Stimulated activated naive CD8-positive, alpha-beta T cell treated with anti-CD3 and anti-CD28 coated beads, Interleukin-15, Interleukin-2, amounts not matched to agents 100 U/mL and 50 U/mL, for 24 hours (primary cell): Measurements from ENCODE around the gene ARL10.

Experiments
- ATAC-seq: fragments of 150-1000 bp; cut with Tn5 transposase; one replicate; pipeline ENCODE4 v1.10.0; 2021
- DNase-seq: peaks from one replicate; pipeline ENCODE4 v3.0.0; 2021

ARL10 gene

GRCh38 chr5:176365351-176366231 lies at the start of gene ARL10:
Gene ARL10, plus strand, starts transcription at chr5:176365487. Its CDS starts 77 bp downstream, at chr5:176365564.
- peak; percentile 50 for ATAC-seq
- peak; percentile 78 for DNase-seq

GRCh38 chr5:176317534-176318374 lies 47.5 kb upstream of the ARL10 start:
- DNase-seq (no peak), ATAC-seq (no peak)

- ATAC-seq, result no peak
- DNase-seq, result no peak
These were observed 45.3 kb upstream of the ARL10 start for GRCh38 chr5:176319827-176320554.

- ATAC-seq, result no peak
These were observed 44.7 kb upstream of the ARL10 start for GRCh38 chr5:176320577-176320976.

GRCh38 chr5:176334031-176334770 lies 31.1 kb upstream of the ARL10 start:
- DNase-seq (no peak), ATAC-seq (no peak)

More at GRCh38 chr5:176320577-176320976, 44.7 kb upstream of the ARL10 start:
- no peak for DNase-seq

GRCh38 chr5:176337913-176338312 lies 27.4 kb upstream of the ARL10 start:
- DNase-seq (no peak), ATAC-seq (no peak)

- ATAC-seq, result no peak
These were observed 26.0 kb upstream of the ARL10 start for GRCh38 chr5:176339304-176339703.

GRCh38 chr5:176341325-176342157 lies 23.7 kb upstream of the ARL10 start:
- DNase-seq (no peak), ATAC-seq (no peak)

More at GRCh38 chr5:176339304-176339703, 26.0 kb upstream of the ARL10 start:
- no peak for DNase-seq

- DNase-seq (no peak), ATAC-seq (no peak)
These were observed 23.2 kb upstream of the ARL10 start for GRCh38 chr5:176342158-176342483.

- ATAC-seq (no peak), DNase-seq (no peak)
These were observed 22.4 kb upstream of the ARL10 start for GRCh38 chr5:176342766-176343458.

GRCh38 chr5:176350416-176350815 lies 14.9 kb upstream of the ARL10 start:
- no peak for ATAC-seq
- no peak for DNase-seq

GRCh38 chr5:176352116-176352878 lies 13.0 kb upstream of the ARL10 start:
- DNase-seq, result no peak

GRCh38 chr5:176353533-176353932 lies 11.8 kb upstream of the ARL10 start:
- no peak for ATAC-seq
- no peak for DNase-seq

More at GRCh38 chr5:176352116-176352878, 13.0 kb upstream of the ARL10 start:
- no peak for ATAC-seq

- peak; percentile 15 for ATAC-seq
- no peak for DNase-seq
These were observed 9.7 kb upstream of the ARL10 start for GRCh38 chr5:176355400-176356178.

- ATAC-seq (no peak), DNase-seq (no peak)
These were observed 9.1 kb upstream of the ARL10 start for GRCh38 chr5:176356179-176356566.

GRCh38 chr5:176359658-176360057 lies 5.6 kb upstream of the ARL10 start:
- ATAC-seq (no peak), DNase-seq (no peak)

GRCh38 chr5:176360894-176361436 lies 4.3 kb upstream of the ARL10 start:
- ATAC-seq (no peak), DNase-seq (peak; percentile 21)
